G401.6 (cell line): ENCODE data around the gene ADARB1.
A peak's percentile ranks its signal among the peaks of the same experiment; 100 is the strongest.

Experiments used
- FAIRE-seq: peaks from 2 replicates; lab custom pipeline; 2012; peaks lifted over from hg19 to GRCh38; lab: Jason Lieb, UNC

ADARB1 gene

DNA sequence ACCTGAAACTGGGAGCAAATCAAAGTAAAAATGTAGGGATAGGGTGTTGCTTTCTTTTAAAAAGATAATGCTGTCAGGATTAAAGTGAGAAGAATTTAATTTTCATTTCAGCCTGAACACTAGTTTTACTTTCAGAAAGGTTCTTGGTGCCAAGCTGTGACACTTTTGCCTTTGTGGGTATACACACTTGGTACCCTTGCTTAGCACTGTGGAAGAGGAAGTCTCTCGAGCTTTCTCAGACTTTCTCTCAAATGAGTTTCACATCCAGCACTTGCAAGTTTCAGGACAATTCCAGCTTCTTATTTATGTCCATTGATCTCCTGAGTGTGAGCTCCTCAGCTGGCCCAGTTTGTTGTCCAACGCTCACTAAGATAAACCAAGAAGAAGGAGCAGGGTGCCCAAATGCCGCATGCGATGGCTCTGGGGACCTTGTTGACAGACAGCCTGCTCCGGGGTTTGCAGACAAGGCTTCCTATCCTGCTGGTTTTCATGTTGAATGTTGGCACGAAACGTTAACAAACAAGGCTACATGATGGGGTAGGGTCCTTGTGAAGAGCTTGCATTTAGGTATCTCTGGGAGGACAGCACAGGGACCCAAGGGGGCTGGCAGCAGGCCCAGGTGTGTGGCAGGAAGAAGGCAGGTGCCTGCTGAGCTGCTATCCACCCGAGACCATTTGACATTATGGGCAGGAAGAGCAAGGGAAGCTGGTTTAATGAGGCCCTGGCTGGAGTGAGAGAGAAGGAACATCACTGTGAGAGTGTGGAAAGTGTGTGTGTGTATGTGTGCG lies 133.7 kb downstream of the ADARB1 start:
- no peak for FAIRE-seq

DNA sequence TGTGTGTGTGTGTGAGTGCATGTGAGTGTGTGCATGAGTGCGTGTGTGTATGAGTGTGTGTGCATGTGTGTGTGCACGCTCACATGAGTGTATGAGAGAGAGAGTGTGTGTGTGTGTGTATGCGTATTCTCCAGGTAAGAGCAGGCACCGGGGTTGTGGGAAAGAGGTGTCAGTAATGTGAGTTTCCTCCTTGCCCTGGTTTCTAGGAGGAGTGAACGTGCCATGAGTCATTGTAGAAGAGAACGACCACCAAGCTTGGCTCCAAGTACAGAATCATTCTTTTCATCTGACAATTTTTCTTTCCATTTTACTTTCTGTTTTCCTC lies 134.2 kb downstream of the ADARB1 start:
- no peak for FAIRE-seq

DNA sequence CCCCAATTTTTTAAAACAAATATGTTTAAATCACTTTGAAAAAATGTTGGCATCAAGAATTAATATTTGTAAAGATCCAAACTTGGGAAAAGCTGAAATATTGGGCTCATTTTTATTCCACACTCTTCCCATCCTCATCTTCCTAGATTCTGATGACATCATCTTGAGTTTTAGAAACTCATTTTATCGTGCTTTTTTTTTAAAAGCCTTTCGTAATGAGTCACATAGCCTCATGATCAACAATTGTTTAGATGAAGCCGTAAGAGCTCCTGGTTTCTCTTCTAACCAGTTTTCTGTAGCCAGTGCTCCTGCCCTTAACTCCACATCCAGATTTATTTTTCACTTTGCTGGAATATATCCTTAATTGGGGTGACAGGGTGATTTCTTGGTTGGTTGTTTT lies 134.7 kb downstream of the ADARB1 start:
- no peak for FAIRE-seq

DNA sequence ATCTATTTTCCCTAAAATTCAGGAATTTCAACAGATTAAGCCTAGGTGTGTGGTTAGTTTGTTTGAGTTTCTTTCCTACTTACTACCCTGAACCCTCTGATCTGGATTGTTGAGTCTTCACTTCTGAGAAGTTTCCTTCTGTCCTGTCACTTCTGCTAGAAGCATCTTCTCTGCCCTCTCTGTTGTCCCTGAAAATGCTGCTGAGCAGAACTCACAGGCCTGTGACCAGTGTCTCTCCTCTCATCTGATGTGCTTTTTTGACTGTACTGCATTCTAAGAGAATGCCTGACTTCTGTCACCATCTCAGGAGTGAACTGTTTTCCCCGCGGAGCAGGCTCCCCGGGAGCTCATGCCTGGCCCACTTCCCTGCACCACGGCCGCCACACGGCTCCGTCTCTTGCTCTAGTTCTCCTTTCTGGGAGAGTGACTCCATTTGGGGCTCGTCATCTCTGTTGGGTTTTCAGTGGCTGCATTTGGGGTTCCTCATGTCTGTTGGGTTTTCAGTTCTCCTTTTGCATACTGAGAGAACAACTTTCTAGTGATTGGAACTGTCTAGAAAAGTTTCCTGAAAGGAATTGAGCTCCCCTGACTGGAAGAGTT lies 135.4 kb downstream of the ADARB1 start:
- FAIRE-seq, result no peak

DNA sequence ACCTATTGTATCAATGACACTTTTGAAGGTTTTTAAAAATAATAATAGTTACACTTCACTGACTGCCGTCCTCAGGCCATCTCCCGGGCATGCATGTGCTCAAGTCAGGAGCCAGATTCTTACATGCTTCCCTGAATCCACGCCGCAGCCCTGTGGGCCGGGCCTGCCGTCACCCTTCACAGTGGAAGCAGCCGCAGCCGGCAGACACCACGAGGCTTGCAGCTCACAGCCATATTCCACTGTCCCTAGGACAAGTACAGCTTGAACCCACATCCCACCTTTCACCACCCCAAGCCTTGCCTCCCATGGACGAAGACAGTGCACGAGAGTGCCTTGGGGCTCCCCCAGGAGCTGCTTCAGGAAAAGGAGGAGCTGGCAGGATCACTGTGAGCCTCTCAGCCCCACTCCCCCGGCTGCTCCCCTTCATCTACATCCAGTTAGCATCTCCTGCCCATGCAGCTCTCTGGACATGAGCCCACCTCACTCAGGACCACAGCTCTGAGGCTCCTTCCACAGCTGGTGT lies 136.1 kb downstream of the ADARB1 start:
- no peak for FAIRE-seq

DNA sequence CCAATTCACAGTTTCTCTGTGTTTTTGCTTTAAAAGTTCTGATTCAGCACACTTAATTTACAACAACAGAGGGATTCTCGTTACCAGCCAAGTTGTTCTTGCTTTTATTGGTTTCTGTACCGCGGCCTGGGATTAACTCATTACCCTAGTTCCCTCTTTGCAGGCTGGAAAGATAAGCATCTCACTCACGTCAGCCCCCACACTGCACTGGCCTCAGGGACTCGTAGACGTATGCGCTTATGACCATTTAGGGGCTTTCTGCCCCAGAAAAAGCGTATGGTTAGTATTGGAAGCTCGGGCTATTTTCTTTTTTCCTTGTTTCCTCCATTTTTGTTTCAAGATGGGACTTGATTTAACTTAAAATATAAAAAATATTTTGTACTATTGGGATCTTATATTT lies 137.3 kb downstream of the ADARB1 start:
- FAIRE-seq, result peak; percentile 60

DNA sequence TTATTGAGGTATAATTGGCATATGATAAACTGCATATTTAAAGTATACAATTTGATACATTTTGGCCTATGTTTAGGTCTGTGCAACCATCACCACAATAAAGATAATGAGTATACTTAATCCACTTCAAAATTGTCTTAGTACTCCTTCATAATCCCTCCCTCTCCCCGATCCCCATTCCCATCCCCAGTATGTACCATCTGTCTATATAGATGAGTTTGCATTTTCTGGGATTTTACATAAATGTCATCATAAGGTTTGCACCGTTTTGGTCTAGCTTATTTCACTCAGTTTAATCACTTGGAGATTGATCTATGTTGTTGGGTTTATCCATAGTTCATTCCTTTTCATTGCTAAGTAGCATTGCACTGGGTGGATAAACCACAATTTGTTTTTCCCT lies 139.0 kb downstream of the ADARB1 start:
- no peak for FAIRE-seq

DNA sequence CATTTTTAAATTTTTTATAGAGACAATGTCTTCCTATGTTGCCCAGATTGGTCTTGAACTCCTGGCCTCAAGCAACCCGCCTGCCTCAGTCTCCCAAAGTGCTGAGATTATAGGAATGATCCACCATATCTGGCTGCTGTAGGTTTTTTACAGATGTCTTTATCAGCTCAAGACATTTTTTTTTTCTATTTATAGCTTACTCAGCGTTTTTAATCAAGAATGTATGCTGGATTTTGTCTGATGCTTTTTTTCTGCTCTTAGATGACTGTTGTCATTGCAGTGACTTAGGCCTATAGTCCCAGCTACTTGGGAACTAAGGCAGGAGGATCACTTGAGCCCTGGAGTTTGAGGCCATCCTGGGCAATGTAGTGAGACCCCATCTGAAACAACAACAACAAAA lies 140.8 kb downstream of the ADARB1 start:
- FAIRE-seq, result no peak

DNA sequence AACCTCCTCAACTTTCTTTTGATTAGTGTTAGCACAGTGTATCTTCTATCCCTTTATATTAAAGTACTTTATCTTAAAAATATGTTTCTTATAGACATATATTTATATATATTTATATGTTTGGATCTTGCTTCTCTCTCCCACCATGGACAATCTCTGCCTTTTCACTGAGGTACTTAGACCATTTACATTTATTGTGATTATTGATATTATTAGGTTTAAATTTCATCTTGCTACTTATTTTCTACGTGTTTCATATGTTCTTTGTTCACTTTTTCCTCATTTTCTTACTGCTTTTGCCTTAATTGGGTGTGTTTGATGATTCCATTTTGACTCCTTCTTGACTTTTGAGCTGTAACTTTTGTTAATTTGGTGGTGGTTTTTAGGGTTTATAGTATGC lies 142.6 kb downstream of the ADARB1 start:
- FAIRE-seq, result peak; percentile 71

DNA sequence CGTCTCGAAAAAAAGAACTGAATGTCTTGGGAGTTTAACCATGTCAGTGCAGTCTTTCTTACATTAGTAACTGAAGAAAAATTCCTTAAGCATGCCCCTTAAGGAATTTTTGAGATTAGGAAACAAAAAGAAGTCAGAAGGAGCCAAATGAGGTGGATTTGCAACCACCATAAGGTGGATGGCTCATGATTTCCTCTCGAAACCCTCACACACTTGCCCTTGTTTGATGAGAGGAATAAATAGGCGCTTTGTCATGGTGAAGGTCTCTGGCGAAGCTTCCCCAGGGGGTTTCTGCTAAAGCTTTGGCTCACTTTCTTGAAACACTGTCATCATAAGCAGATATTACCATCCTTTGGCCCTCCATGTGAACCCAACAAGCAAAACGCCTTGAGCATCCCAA lies 145.1 kb downstream of the ADARB1 start:
- no peak for FAIRE-seq

DNA sequence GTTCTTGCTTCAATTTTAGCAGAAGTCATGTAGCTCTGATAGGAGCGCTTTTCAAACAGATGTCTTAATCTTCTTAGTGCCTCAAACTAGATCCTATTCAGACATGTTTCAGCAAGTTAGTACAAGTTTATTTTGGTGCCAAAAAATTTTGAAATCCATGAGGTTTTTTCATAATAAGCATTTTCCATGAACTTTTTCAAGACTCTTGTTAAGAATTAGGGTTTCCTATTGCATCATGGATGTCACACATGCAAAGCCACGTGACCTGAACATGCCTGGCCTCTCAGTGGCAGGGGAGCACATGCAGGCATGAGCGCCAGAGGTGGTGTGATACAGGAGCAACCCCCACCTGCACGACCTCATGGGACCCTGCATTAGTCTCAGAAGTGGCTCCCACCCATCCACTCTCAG lies 145.7 kb downstream of the ADARB1 start:
- no peak for FAIRE-seq

DNA sequence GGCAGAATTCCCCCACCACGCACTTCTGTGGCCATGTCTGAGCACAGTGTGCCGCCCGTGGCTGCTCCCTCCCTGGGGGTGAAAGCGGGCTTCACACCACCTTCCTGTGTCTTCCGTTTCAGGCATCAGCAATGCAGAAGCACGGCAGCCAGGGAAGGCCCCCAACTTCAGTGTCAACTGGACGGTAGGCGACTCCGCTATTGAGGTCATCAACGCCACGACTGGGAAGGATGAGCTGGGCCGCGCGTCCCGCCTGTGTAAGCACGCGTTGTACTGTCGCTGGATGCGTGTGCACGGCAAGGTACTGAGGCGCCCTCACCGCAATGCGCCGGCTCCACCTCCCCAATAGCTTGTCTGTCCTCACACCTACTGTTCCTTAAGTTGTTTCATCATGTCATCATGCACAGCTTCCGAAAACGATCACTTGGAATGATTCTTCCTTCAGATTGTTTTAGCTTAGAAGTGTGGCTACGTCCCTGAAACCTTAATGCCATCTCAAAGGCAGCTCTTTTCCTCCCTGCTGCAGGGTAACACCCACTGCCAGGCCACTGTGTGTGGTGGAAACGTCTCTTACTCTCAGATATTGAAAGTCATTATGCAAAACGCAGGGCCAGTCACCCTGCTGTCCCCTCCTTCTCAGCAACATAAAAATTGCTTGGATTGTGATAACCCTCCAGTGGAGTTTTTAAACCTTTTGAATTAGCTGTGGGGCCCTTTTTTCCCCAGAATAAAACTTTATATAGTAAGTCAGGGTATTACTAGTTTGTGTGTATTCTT lies 146.5 kb downstream of the ADARB1 start:
- FAIRE-seq, result no peak

DNA sequence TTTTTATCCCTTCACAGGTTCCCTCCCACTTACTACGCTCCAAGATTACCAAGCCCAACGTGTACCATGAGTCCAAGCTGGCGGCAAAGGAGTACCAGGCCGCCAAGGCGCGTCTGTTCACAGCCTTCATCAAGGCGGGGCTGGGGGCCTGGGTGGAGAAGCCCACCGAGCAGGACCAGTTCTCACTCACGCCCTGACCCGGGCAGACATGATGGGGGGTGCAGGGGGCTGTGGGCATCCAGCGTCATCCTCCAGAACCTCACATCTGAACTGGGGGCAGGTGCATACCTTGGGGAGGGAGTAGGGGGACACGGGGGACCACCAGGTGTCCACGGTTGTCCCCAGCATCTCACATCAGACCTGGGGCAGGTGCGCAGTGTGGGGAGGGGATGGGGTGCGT lies 147.6 kb downstream of the ADARB1 start:
- FAIRE-seq, result no peak

DNA sequence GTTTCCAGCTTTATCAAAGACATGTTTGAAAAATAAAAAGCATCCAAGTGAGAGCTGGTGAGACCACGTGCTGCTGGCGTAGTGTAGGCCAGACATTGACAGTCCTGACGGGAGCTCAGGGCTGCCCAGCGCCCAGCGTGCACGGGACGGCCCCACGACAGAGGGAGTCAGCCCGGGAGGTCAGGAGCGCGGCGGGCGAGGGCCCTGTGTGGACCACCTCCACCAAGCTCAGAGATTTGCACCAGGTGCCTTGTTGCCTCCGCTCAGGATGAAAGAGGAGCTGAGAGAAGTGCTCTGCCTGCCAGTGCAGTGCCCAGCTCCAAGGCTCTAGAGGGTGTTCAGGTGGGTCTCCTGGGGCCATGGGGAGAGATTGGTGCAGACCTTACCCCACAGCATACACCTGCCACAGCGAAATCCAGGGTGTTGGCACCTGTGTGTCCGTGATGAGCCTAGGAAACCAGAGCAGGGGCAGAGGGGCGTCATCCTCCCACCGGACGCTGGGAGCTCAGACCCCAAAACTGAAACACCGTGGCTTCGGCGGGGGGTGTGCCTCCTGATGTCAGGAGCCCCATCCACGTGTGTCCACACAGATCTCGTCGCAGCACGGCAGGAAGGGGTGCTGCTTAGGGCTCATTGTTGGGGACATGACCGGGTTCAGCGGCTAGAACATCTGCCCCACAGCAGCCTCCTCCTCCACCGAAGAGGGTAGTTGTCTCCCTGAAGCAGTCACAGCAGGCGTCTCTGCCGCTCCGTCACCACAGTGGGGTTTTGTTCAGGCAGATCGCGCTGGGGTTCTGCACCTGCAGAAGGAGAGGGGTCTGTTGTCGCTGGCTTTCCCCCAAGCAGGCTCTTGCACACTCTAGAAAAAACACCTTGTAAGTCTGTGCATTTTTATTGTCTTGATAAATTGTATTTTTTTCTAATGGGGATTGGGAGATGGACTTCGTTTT lies 149.1 kb downstream of the ADARB1 start:
- FAIRE-seq, result no peak

DNA sequence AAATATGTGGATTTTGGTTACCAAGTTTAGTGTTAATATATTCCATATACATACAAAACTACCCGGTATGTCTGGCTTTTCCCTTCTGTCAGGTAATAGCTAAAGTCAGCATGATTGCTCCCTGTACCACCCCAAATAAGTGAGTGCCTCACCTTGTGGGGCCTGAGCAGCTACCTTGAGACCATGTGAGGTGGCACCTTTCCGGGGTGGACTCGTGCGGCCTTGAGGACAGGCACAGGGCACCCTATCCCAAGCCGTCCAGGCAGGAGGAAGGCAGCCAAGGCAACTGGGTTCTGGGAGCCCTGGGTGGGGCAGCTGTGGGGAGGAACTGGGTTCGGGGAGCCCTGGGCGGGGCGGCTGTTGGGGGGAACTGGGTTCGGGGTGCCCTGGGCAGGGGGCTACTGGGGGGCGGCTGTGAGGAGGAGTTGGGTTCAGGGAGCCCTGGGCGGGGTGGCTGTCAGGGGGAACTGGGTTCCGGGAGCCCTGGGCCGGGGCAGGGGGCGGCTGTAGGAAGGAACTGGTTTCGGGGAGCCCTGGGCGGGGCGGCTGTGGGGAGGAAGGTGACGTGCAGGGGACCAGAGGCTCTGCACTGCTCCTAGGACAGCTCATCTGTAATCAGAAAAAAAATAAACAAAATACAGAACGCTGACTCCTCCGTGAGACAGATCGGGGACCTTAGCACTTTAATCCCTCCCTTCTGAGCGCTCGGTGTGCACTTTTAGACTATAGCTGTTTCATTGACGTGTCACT lies 150.0 kb downstream of the ADARB1 start:
- FAIRE-seq, result no peak

DNA sequence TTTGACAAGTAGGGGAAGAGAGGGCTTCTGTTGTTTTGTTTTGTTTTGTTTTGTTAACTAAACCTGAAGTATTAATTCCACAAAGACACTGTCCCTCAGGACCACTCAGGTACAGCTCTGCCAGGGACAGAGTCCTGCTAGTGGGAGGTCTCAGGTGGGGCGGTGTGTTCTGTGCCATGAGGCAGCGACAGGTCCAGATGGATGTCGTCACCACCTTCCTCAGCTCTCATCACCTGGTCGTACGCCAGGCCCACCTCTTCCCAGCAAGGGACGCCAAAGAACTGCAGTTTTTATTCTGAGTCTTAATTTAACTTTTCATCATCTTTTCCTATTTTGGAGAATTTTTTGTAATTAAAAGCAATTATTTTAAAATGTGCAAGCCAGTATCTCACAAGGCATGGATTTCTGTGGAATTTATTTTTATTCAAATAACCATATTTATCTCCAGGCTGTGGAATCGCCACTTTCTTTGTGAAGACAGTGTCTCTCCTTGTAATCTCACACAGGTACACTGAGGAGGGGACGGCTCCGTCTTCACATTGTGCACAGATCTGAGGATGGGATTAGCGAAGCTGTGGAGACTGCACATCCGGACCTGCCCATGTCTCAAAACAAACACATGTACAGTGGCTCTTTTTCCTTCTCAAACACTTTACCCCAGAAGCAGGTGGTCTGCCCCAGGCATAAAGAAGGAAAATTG lies 150.8 kb downstream of the ADARB1 start:
- no peak for FAIRE-seq

DNA sequence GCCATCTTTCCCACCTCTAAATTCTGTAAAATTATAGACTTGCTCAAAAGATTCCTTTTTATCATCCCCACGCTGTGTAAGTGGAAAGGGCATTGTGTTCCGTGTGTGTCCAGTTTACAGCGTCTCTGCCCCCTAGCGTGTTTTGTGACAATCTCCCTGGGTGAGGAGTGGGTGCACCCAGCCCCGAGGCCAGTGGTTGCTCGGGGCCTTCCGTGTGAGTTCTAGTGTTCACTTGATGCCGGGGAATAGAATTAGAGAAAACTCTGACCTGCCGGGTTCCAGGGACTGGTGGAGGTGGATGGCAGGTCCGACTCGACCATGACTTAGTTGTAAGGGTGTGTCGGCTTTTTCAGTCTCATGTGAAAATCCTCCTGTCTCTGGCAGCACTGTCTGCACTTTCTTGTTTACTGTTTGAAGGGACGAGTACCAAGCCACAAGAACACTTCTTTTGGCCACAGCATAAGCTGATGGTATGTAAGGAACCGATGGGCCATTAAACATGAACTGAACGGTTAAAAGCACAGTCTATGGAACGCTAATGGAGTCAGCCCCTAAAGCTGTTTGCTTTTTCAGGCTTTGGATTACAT lies 151.5 kb downstream of the ADARB1 start:
- no peak for FAIRE-seq

DNA sequence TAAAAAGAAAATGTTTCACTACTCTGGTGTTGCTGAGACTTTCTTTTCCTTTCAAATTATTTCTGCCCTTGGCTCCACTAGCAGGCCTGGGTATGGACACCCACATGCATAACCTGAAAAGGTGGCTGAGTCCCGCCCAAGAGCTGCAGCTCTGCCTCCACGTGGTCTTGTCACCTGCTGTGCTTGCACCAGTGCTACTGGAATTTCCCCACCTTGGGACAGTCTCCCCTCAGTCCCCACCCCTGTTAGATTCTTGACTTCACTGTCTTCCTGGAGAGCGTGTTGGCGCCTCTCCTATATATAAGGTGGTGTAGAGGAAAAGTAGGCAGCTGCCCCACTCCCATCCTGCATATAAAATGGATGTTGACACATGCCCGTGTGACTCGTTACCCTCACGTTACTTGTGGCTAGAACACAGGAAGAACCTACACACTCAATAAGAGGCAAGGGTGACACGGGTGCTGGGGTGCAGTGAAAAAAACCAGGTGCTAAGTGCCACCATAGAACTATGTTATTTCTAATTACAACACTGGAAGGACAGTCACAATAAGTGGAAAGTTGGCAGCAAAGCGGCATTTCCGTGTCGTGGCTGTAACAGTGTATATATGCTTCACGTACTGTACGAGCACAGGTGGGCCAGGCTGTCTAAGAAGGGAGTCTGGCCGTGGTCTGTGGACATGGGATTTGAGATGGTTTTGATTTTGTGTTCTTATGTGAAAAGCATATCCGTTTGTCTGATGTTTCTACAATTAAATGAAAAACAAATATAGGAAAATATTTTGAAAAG lies 152.4 kb downstream of the ADARB1 start:
- no peak for FAIRE-seq

DNA sequence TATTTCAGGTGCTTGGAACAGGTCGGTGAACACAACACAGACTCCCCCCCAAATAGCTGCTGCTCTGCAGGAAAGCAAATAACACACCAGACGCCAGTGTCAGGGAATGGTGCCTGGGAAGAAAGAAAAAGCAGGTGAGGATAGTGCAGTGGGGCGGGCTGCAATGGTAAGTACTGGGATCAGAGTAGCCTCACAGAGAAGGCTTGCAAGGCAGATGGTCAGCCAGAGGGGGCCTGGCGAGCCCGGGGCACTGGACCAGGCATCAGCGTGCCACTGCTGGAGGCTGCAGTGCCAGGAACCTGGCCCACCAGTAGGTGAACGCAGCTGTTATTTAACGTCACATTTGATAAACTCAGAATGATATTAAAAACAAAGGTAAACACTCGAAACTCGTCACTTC lies 153.4 kb downstream of the ADARB1 start:
- no peak for FAIRE-seq
